Adrenal gland (tissue), 5 donors: ENCODE results near the gene AP4M1.
A peak's percentile ranks its signal among the peaks of the same experiment; 100 is the strongest.

ENCODE experiments used
- POLR2A ChIP-seq, 2 donors: fragments of 450-650 bp; IDR thresholded peaks; one replicate each; pipeline ENCODE4 v1.6.1; 2017; ENCODE audit warnings: antibody characterized with exemption in 2 of 2, mild to moderate bottlenecking in 2 of 2, moderate library complexity in 1 of 2
- TF ChIP-seq, protein P1 (sequence below), 6 experiments: fragments of 450-650 bp in 4 of 6; fragments of 200-600 bp in 2 of 6; sonication (generic) in 1 of 6; IDR thresholded peaks; 1 replicate in 5 of 6; 2 replicates in 1 of 6; pipeline versions ENCODE4 v1.5.1 to v1.8.0; 2016 to 2021; ENCODE audit warnings: antibody characterized with exemption in 6 of 6, mild to moderate bottlenecking in 2 of 6, moderate library complexity in 1 of 6
- donor health status: DM: no; HTN: no; CAD: no.

DNA sequence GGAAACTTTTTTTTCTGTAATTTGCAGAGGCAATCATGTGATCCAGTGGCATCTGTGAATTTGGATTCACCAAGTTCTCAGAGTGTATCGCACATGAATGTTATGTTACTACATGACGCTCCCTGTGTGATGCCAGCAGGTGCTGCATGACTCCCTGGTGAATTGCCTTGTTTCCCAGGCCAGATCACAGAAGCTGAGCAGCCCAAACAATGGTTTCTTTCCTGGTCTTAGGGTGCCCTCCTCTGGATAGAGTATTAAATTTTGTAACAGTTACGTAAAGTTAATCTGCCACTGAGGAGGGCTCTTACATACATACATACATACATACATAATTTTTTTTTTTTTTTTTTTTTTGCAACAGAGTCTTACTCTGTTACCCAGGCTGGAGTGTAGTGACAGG lies 48.2 kb upstream of the AP4M1 start:
- TF ChIP-seq, protein P1, sequence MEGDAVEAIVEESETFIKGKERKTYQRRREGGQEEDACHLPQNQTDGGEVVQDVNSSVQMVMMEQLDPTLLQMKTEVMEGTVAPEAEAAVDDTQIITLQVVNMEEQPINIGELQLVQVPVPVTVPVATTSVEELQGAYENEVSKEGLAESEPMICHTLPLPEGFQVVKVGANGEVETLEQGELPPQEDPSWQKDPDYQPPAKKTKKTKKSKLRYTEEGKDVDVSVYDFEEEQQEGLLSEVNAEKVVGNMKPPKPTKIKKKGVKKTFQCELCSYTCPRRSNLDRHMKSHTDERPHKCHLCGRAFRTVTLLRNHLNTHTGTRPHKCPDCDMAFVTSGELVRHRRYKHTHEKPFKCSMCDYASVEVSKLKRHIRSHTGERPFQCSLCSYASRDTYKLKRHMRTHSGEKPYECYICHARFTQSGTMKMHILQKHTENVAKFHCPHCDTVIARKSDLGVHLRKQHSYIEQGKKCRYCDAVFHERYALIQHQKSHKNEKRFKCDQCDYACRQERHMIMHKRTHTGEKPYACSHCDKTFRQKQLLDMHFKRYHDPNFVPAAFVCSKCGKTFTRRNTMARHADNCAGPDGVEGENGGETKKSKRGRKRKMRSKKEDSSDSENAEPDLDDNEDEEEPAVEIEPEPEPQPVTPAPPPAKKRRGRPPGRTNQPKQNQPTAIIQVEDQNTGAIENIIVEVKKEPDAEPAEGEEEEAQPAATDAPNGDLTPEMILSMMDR (IDR thresholded peaks at IDR 0.05) = peak; percentile 9 to 70 (median 66)
- no peak for TF ChIP-seq POLR2A (IDR thresholded peaks at IDR 0.05)
